NOMO-1 treated with DMSO at 0.1 percent for 48 hours (cell line): Measurements from ENCODE around the gene TRAF1.

ENCODE experiments used
- DNase-seq: peaks from one replicate; lab custom pipeline; 2025; ENCODE audit not compliant: unreplicated experiment; lab: John Stamatoyannopoulos, UW

The TRAF1 gene

DNA sequence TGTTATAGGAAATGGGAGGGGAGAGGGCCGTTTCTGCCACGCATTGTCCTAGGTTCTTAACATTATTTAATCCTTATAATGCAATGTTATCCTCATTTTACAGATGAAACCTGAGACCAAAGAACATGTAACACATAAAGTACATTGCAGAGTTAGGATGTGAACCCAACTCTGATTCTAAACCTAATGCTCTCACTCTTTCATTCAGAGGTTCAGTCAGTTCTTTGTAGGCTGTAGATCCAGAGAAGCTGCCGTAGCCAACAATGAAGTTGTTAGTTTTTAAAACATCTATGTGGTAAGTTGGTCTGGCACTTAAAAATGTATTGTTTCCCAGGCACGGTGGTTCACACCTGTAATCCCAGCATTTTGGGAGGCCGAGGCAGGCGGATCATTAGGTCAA lies 73.4 kb downstream of the TRAF1 start:
- no peak for DNase-seq
